K562 (cell line): ENCODE measurements around the gene FAM24A. TPM values are rescaled to one million over a fixed set of nuclear protein-coding genes. Genes with fewer than 3 reads are reported as not detected.

Experiments used
- ATF1 ChIP-seq, 2 experiments: fragments of 450-650 bp in 1 of 2; IDR thresholded peaks; 2 replicates each; pipeline ENCODE4 v1.6.1; 2016; ENCODE audit warnings: missing compliant biosample characterization in 1 of 2, missing genetic modification characterization in 1 of 2
- COPS2 ChIP-seq: fragments of 450-650 bp; conservative IDR thresholded peaks from 2 replicates; pipeline ENCODE4 v1.6.1; 2016; ENCODE audit warnings: mild to moderate bottlenecking, moderate library complexity
- CTBP1 ChIP-seq: fragments of 450-650 bp; IDR thresholded peaks from 2 replicates; pipeline ENCODE4 v1.6.1; 2016; ENCODE audit warnings: borderline replicate concordance
- IRF2 ChIP-seq: sonication (generic); formaldehyde crosslinking; IDR thresholded peaks from 2 replicates; pipeline ENCODE4 v1.8.1; 2022; ENCODE audit warnings: mild to moderate bottlenecking, missing genetic modification reagents
- MAZ ChIP-seq, 2 experiments: fragments of 450-650 bp in 1 of 2; sonication (generic) in 1 of 2; formaldehyde crosslinking; IDR thresholded peaks in 1 of 2; conservative IDR thresholded peaks in 1 of 2; 2 replicates each; pipeline versions ENCODE4 v1.4.0 to v1.5.0; 2020; ENCODE audit warnings: mild to moderate bottlenecking in 1 of 2, missing genetic modification reagents in 1 of 2
- MYBL2 ChIP-seq, 2 experiments: fragments of 450-650 bp in 1 of 2; sonication (generic) in 1 of 2; formaldehyde crosslinking in 1 of 2; IDR thresholded peaks; 2 replicates each; pipeline versions ENCODE4 v1.6.1 to v1.8.1; 2017 to 2022; ENCODE audit warnings: borderline replicate concordance in 1 of 2, inconsistent platforms in 1 of 2, low read depth in 1 of 2, mild to moderate bottlenecking in 1 of 2, missing genetic modification reagents in 1 of 2, moderate library complexity in 1 of 2
- NR2F6 ChIP-seq: fragments of 450-650 bp; formaldehyde crosslinking; IDR thresholded peaks from 2 replicates; pipeline ENCODE4 v1.4.0; 2020; ENCODE audit warnings: mild to moderate bottlenecking
- RBBP5 ChIP-seq: fragments of 200-600 bp; sonication (generic); IDR thresholded peaks from 2 replicates; pipeline ENCODE4 v1.6.1; 2012; ENCODE audit warnings: borderline replicate concordance, mild to moderate bottlenecking, low read length, control low read depth, inconsistent platforms; ENCODE audit not compliant: insufficient read depth, poor library complexity, severe bottlenecking
- RFX5 ChIP-seq: IDR thresholded peaks from 2 replicates; pipeline ENCODE4 v1.6.1; 2011; ENCODE audit warnings: low read depth, mild to moderate bottlenecking, improper control_type of control experiment, low read length
- RNF2 ChIP-seq: sonication (generic); IDR thresholded peaks from 2 replicates; pipeline ENCODE4 v1.6.1; 2016
- SOX6 ChIP-seq: fragments of 450-650 bp; IDR thresholded peaks from 2 replicates; pipeline ENCODE4 v1.6.1; 2014; ENCODE audit warnings: mild to moderate bottlenecking
- ZNF263 ChIP-seq: sonication (generic); formaldehyde crosslinking; IDR thresholded peaks from 2 replicates; pipeline ENCODE4 v1.8.0; 2022; ENCODE audit warnings: mild to moderate bottlenecking, missing genetic modification reagents, borderline replicate concordance
- ZNF3 ChIP-seq: fragments of 250-450 bp; sonication (Bioruptor Pico); IDR thresholded peaks from 2 replicates; pipeline ENCODE4 v1.5.0; 2021; ENCODE audit warnings: mild to moderate bottlenecking, moderate library complexity
- polyA plus RNA-seq, 8 experiments: library from polyadenylated mRNA; depleted of rRNA in 4 of 8; stranded (reverse) in 5 of 8; unstranded in 3 of 8; fragments of >200 nt; fragmentation: Nextera tagmentation in 2 of 8; fragmentation: Illumina TruSeq in 1 of 8; extraction: Ambion mirVana in 2 of 8; extraction: Trizol in 1 of 8; gene quantifications; 2 replicates each; pipeline versions ENCODE4 v1.2.1 to v1.2.3, GENCODE V29; 2011 to 2014; ENCODE audit warnings: inconsistent platforms in 1 of 8, missing spikeins in 1 of 8
- total RNA-seq, 7 experiments: library from RNA; depleted of rRNA in 6 of 7; stranded (reverse); fragments of >200 nt in 6 of 7; fragmentation: Illumina TruSeq in 2 of 7; extraction: Trizol in 2 of 7; gene quantifications; 2 replicates each; pipeline versions ENCODE4 v1.2.1 to v1.2.3, GENCODE V29; 2011 to 2021; ENCODE audit warnings: low replicate concordance in 1 of 7
- TF ChIP-seq, protein P1 (sequence below): fragments of 250-450 bp; sonication (Bioruptor Pico); IDR thresholded peaks from 2 replicates; pipeline ENCODE4 v1.8.0; 2022; ENCODE audit warnings: moderate library complexity, mild to moderate bottlenecking, inconsistent platforms
- TF ChIP-seq, protein P2 (sequence below), 2 experiments: fragments of 450-650 bp; conservative IDR thresholded peaks; 2 replicates each; pipeline ENCODE4 v1.6.1; 2017; ENCODE audit warnings: mild to moderate bottlenecking in 2 of 2, moderate library complexity in 2 of 2
- TF ChIP-seq, protein P3 (sequence below): sonication (generic); formaldehyde crosslinking; IDR thresholded peaks from 2 replicates; pipeline ENCODE4 v1.8.0; 2022; ENCODE audit warnings: missing genetic modification reagents, mild to moderate bottlenecking, borderline replicate concordance
- TF ChIP-seq, protein P4 (sequence below): sonication (generic); formaldehyde crosslinking; IDR thresholded peaks from 2 replicates; pipeline ENCODE4 v1.8.0; 2022; ENCODE audit warnings: mild to moderate bottlenecking, low read depth, missing genetic modification reagents
- TF ChIP-seq, protein P5 (sequence below): fragments of 450-650 bp; IDR thresholded peaks from 2 replicates; pipeline ENCODE4 v1.6.1; 2016; ENCODE audit warnings: mild to moderate bottlenecking

FAM24A gene
- total and polyA plus RNA-seq, 9 of the 15 experiments (the other 6 are each of a cell fraction or from before 2014, with no cell fraction given): not detected

DNA sequence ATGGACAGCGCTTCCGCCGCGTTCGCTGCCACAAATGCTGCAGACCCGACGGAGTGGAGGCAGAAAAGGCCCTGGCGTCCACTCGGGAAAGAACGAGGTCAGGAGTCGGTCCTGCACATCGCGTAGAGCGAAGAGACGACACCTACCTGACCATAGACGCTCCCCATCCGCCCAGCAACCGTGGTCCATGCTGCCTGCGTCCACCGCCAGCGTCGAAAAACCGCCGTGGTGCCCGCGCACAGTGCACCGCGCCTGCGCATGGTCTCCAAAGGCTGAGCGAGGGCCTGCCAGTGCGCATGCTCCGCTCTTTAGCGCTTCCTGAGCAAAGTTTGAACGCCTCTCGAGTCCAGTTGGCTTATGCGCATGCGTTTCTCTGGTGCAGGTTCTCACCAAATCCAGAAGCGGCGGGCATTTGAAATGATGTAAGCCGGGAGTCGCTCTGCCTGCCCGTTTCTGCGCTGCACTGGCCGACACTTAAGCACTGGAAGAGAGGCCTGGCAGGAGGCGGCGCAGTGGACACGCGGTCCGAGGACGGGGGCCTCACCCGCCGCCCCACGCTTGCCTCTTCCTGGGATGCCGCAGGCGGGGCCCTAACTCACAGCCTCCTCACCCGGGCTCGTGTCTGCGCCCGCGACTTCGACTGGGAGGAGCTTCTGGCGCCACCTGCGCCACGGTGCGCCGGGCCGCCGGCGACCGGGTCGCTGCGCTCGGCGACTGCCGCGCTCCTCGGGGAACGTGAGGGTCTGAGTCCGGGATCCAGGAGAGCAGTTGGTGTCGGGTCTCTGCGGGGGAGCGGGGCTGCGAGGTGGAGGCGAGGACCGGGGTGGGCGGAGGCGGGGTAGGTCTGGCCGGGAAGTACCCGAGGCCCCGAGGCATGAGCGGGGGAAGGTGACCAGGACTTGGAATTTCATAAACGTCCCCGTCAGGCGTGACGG, 30.8 kb upstream of the FAM24A start, which contains the start of gene FAM24B (continued):
- TF ChIP-seq, protein P1, sequence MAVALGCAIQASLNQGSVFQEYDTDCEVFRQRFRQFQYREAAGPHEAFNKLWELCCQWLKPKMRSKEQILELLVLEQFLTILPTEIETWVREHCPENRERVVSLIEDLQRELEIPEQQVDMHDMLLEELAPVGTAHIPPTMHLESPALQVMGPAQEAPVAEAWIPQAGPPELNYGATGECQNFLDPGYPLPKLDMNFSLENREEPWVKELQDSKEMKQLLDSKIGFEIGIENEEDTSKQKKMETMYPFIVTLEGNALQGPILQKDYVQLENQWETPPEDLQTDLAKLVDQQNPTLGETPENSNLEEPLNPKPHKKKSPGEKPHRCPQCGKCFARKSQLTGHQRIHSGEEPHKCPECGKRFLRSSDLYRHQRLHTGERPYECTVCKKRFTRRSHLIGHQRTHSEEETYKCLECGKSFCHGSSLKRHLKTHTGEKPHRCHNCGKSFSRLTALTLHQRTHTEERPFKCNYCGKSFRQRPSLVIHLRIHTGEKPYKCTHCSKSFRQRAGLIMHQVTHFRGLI: no peak
- TF ChIP-seq ATF1 (CRISPR knock-in tag; IDR thresholded peaks at IDR 0.05): no peak
- TF ChIP-seq ATF1 (tag; IDR thresholded peaks at IDR 0.05): peak; percentile 57
- TF ChIP-seq, protein P2, sequence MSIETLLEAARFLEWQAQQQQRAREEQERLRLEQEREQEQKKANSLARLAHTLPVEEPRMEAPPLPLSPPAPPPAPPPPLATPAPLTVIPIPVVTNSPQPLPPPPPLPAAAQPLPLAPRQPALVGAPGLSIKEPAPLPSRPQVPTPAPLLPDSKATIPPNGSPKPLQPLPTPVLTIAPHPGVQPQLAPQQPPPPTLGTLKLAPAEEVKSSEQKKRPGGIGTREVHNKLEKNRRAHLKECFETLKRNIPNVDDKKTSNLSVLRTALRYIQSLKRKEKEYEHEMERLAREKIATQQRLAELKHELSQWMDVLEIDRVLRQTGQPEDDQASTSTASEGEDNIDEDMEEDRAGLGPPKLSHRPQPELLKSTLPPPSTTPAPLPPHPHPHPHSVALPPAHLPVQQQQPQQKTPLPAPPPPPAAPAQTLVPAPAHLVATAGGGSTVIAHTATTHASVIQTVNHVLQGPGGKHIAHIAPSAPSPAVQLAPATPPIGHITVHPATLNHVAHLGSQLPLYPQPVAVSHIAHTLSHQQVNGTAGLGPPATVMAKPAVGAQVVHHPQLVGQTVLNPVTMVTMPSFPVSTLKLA (conservative IDR thresholded peaks at IDR 0.05): peak; percentile 69 to 86
- TF ChIP-seq, protein P3, sequence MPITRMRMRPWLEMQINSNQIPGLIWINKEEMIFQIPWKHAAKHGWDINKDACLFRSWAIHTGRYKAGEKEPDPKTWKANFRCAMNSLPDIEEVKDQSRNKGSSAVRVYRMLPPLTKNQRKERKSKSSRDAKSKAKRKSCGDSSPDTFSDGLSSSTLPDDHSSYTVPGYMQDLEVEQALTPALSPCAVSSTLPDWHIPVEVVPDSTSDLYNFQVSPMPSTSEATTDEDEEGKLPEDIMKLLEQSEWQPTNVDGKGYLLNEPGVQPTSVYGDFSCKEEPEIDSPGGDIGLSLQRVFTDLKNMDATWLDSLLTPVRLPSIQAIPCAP (CRISPR knock-in tag): peak; percentile 44; the same call in 1 of the 2 replicates
- no peak for TF ChIP-seq RNF2
- TF ChIP-seq SOX6: no peak
- no peak for TF ChIP-seq ZNF3
- no peak; a peak in 1 of 4 replicates for TF ChIP-seq MAZ (CRISPR knock-in tag; conservative IDR thresholded peaks at IDR 0.05 in 1 of 2, IDR thresholded peaks at IDR 0.05 in 1 of 2)
- no peak for TF ChIP-seq IRF2
- TF ChIP-seq, protein P4, sequence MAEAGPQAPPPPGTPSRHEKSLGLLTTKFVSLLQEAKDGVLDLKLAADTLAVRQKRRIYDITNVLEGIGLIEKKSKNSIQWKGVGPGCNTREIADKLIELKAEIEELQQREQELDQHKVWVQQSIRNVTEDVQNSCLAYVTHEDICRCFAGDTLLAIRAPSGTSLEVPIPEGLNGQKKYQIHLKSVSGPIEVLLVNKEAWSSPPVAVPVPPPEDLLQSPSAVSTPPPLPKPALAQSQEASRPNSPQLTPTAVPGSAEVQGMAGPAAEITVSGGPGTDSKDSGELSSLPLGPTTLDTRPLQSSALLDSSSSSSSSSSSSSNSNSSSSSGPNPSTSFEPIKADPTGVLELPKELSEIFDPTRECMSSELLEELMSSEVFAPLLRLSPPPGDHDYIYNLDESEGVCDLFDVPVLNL (CRISPR knock-in tag): 0 out of 2 replicates have a peak, but pooled peaks have one; percentile 59
- no peak for TF ChIP-seq RFX5
- no peak for TF ChIP-seq COPS2
- peak; percentile 48; the same call in 1 of the 2 replicates for TF ChIP-seq CTBP1
- TF ChIP-seq, protein P5, sequence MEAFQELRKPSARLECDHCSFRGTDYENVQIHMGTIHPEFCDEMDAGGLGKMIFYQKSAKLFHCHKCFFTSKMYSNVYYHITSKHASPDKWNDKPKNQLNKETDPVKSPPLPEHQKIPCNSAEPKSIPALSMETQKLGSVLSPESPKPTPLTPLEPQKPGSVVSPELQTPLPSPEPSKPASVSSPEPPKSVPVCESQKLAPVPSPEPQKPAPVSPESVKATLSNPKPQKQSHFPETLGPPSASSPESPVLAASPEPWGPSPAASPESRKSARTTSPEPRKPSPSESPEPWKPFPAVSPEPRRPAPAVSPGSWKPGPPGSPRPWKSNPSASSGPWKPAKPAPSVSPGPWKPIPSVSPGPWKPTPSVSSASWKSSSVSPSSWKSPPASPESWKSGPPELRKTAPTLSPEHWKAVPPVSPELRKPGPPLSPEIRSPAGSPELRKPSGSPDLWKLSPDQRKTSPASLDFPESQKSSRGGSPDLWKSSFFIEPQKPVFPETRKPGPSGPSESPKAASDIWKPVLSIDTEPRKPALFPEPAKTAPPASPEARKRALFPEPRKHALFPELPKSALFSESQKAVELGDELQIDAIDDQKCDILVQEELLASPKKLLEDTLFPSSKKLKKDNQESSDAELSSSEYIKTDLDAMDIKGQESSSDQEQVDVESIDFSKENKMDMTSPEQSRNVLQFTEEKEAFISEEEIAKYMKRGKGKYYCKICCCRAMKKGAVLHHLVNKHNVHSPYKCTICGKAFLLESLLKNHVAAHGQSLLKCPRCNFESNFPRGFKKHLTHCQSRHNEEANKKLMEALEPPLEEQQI: no peak
- no peak for TF ChIP-seq NR2F6 (CRISPR knock-in tag)
- TF ChIP-seq RBBP5: peak; percentile 72
- TF ChIP-seq MYBL2 (IDR thresholded peaks at IDR 0.05; ENCODE audit: low read depth): peak; percentile 64; the same call in 1 of the 2 replicates
- TF ChIP-seq MYBL2 (CRISPR knock-in tag; IDR thresholded peaks at IDR 0.05; ENCODE audit: borderline replicate concordance): no peak
- TF ChIP-seq ZNF263 (CRISPR knock-in tag): 0 out of 2 replicates have a peak, but pooled peaks have one; percentile 6
